Mesothelial cell of epicardium (in vitro differentiated cells): ENCODE data around the gene C1QTNF9B. TPM values are rescaled to one million over a fixed set of nuclear protein-coding genes. Genes with fewer than 3 reads are reported as not detected.

ENCODE experiments used
- DNase-seq, 2 experiments: peaks; one replicate each; pipeline ENCODE4 v3.0.0; 2021; ENCODE audit warnings: low spot score in 2 of 2; ENCODE audit not compliant: unreplicated experiment in 2 of 2
- H3K27ac Mint-ChIP-seq: 2 replicates; pipeline ENCODE4 v1.8.0; 2021; ENCODE audit warnings: mixed read lengths
- H3K27me3 Mint-ChIP-seq: 2 replicates; pipeline ENCODE4 v1.8.0; 2021; ENCODE audit warnings: low read depth, mixed read lengths
- H3K36me3 Mint-ChIP-seq: 2 replicates; pipeline ENCODE4 v1.8.0; 2021; ENCODE audit warnings: mixed read lengths
- H3K4me1 Mint-ChIP-seq: 2 replicates; pipeline ENCODE4 v1.8.0; 2021; ENCODE audit warnings: mixed read lengths
- H3K4me3 Mint-ChIP-seq: 2 replicates; pipeline ENCODE4 v1.8.0; 2021; ENCODE audit warnings: mild to moderate bottlenecking, moderate library complexity, mixed read lengths
- H3K9me3 Mint-ChIP-seq: 2 replicates; pipeline ENCODE4 v1.8.0; 2021; ENCODE audit warnings: mixed read lengths
- total RNA-seq: library from RNA; stranded (reverse); gene quantifications from 3 replicates; pipeline ENCODE4 v1.2.1, GENCODE V29; 2021
- TF ChIP-seq, protein P1 (sequence below): fragments of 200-600 bp; sonication (generic); IDR thresholded peaks from one replicate; pipeline ENCODE4 v1.5.0; 2021; ENCODE audit warnings: antibody characterized with exemption; ENCODE audit not compliant: unreplicated experiment

The C1QTNF9B gene
- total RNA-seq, 1 donor from 2014 or later = not detected

DNA sequence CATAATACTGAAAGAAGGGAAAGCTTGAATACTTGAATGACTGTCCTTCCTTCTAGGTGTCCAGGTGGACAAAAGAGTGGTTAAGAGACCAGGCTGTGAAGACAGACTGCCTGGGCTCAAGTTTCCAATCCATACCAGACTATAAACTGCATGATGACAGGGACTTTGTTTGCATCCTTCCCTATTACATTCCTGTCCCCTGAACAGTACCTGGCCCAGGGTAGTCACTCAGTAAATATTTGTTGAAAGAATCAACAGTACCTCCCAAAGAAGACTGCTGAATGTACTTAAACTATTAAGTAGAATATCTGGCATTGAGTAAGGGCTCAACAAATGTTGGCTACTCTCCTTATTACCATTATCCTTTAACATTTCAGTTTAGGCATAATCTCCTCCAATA lies 37.8 kb downstream of the C1QTNF9B start:
- no peak overlapping the region for H3K27ac Mint-ChIP-seq
- no peaks in the 10 kb centered on the region for H3K27me3 Mint-ChIP-seq
- peaks cover 11% of the 10 kb centered on the region for H3K36me3 Mint-ChIP-seq
- H3K4me3 Mint-ChIP-seq = no peak overlapping the region
- H3K9me3 Mint-ChIP-seq = no peaks in the 10 kb centered on the region
- DNase-seq = no peak
- H3K4me1 Mint-ChIP-seq = peaks cover 7% of the 10 kb centered on the region
- TF ChIP-seq, protein P1, sequence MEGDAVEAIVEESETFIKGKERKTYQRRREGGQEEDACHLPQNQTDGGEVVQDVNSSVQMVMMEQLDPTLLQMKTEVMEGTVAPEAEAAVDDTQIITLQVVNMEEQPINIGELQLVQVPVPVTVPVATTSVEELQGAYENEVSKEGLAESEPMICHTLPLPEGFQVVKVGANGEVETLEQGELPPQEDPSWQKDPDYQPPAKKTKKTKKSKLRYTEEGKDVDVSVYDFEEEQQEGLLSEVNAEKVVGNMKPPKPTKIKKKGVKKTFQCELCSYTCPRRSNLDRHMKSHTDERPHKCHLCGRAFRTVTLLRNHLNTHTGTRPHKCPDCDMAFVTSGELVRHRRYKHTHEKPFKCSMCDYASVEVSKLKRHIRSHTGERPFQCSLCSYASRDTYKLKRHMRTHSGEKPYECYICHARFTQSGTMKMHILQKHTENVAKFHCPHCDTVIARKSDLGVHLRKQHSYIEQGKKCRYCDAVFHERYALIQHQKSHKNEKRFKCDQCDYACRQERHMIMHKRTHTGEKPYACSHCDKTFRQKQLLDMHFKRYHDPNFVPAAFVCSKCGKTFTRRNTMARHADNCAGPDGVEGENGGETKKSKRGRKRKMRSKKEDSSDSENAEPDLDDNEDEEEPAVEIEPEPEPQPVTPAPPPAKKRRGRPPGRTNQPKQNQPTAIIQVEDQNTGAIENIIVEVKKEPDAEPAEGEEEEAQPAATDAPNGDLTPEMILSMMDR = no peak

DNA sequence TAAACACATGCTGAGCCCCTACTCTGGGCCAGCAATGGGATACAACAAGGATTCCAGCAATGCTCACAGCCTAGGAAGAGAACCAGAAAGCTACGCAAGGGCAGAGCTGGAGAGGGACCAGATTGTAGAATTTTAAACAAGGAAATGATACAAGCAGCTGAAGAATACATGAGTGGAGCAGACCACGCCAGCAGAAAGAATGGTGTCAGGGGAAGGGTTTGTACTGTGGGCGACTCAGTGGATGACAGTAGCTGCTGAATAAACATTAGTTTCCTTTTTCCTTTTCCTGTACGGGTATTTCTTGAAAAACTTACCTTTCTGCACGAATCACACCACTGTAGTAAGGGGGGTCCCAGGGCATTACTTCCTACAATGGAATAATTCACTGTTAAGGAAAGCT lies 38.8 kb downstream of the C1QTNF9B start:
- H3K9me3 Mint-ChIP-seq = no peaks in the 10 kb centered on the region
- peaks cover 11% of the 10 kb centered on the region for H3K36me3 Mint-ChIP-seq
- no peak overlapping the region for H3K4me3 Mint-ChIP-seq
- H3K27me3 Mint-ChIP-seq = no peaks in the 10 kb centered on the region
- TF ChIP-seq, protein P1 = no peak
- H3K27ac Mint-ChIP-seq = no peak overlapping the region
- peaks cover 7% of the 10 kb centered on the region for H3K4me1 Mint-ChIP-seq
- DNase-seq = no peak

DNA sequence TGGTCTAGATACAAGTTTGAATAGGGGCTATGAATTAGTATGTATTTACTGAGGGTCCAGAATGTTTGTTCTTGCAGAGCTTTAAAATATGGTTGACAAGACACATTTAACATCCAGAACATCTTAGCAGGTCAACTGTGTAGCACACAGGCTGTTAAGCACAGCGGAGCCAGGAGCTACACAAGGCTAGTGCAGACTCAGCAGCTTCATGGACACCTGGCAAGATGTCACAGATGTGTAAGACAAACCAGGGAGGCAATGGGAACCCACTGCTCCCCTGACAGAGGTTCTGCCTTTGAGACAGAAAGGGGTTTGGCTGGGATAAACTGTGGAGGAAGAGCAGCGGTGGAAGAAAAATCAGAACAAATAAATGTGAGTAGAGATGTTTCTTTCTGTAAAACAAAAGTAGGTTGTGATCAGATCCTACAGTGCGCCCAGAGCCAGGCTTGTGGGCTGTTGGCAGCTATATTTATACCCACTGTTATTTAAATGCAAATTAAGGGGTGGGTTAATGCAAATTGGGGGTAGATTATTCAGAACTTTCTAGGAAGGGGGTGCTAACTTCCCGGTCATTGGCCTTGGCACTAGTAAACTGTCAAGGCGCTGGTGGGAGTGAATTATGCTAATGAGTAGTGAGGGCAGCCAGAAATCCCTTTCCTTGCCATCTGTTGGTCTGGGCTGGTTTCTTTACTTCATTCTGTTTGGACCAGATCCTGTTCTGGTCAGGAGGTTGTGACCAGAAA lies 41.1 kb downstream of the C1QTNF9B start:
- no peak for DNase-seq
- TF ChIP-seq, protein P1 = no peak
- Mint-ChIP-seq H3K27me3 (no peaks in the 10 kb centered on the region), H3K9me3 (no peaks in the 10 kb centered on the region), H3K27ac (no peak overlapping the region), H3K36me3 (peaks cover 8% of the 10 kb centered on the region), H3K4me1 (peaks cover 12% of the 10 kb centered on the region), H3K4me3 (no peak overlapping the region)

DNA sequence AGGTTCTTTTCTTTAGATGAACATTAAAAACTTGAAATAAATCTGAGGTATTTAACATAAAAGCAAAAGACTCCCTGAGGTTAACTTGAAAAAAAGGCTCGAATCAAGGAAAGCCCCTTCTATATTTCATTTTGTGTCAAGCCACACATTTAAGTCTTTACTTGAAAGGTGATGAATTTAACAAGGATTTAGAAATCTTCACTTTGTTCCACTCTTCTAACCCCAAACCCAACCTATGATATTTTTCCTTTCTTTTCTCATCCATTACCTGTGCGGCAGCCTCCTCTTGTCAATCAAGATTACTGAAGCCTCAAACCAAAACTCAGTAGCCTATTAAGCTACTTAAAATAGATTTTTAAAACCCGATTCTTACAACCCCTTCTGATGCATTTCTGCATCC lies 41.9 kb downstream of the C1QTNF9B start:
- TF ChIP-seq, protein P1 = no peak
- Mint-ChIP-seq H3K9me3 (no peaks in the 10 kb centered on the region), H3K4me1 (peaks cover 20% of the 10 kb centered on the region), H3K27ac (no peak overlapping the region), H3K27me3 (no peaks in the 10 kb centered on the region), H3K4me3 (no peak overlapping the region), H3K36me3 (peaks cover 6% of the 10 kb centered on the region)
- no peak for DNase-seq

DNA sequence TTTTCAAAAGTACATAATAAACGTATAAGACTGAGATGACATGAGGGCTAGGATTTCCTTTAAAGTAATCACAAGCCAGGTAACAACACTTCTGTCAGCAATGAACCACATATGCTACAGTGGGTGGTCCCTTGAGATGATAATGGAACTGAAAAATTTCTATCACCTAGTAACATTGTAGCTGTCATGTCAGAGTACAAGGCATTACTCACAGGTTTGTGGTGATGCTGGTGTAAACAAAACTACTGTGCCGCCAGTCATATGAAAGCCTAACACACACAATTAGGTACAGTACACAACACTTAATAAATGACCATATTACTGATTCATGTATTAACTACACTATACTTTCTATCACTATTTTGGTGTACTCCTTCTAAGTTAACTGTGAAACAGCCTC lies 45.0 kb downstream of the C1QTNF9B start:
- TF ChIP-seq, protein P1 = no peak
- Mint-ChIP-seq H3K36me3 (no peaks in the 10 kb centered on the region), H3K4me1 (peaks cover 35% of the 10 kb centered on the region), H3K4me3 (no peak overlapping the region), H3K27me3 (no peaks in the 10 kb centered on the region), H3K27ac (no peak overlapping the region), H3K9me3 (no peaks in the 10 kb centered on the region)
- DNase-seq = no peak
